ENCODE measurements around the gene OSTM1. TPM values are rescaled to one million over a fixed set of nuclear protein-coding genes. Genes with fewer than 3 reads are reported as not detected.
A peak's percentile ranks its signal among the peaks of the same experiment; 100 is the strongest.

The OSTM1 gene
- polyA plus RNA-seq, 1 experiment: 35.2 TPM

GRCh38 chr6:108083349-108083748 is 8.8 kb upstream of the OSTM1 start:
- Histone ChIP-seq H3K4me3 (ENCODE audit: low read depth, low read length) (no peak overlapping the region), H3K27me3 (ENCODE audit: control insufficient read depth, insufficient read depth, low read length) (peaks cover 14% of the 10 kb centered on the region), H3K9me3 (ENCODE audit: control insufficient read depth, insufficient read depth, low read length) (no peaks in the 10 kb centered on the region), H3K27ac (ENCODE audit: low read depth, low read length) (no peak overlapping the region)
- POLR2A ChIA-PET: no interaction called here
- TF ChIP-seq CTCF (IDR thresholded peaks at IDR 0.05; ENCODE audit: low read depth, low read length): no peak
- DNase-seq (ENCODE audit: low read depth, low spot score): no peak
- CTCF ChIA-PET: no interaction called here

DNA sequence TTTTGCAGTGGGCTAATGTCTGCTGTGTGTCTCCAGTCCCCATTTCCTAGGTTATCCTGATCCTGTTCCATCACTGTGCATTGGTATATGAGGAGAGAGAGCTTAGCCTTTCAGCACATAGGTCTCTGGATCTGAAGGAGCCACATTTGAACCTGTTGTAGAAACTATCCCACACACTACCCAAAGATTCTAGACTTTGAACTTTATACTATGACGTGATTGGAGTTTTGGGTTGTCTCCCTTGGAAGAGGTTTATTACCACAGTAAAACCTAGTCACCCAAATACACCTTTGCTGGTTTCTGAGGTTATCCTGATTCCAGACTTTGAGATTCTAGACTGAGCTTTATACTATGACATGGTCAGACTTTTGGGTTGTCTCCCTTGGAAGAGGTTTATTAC is 8.0 kb upstream of the OSTM1 start:
- H3K9me3 ChIP-seq (ENCODE audit: control insufficient read depth, insufficient read depth, low read length): no peaks in the 10 kb centered on the region
- H3K27ac ChIP-seq (ENCODE audit: low read depth, low read length): no peak overlapping the region
- no peak for TF ChIP-seq CTCF (IDR thresholded peaks at IDR 0.05; ENCODE audit: low read depth, low read length)
- peaks cover 14% of the 10 kb centered on the region for H3K27me3 ChIP-seq (ENCODE audit: control insufficient read depth, insufficient read depth, low read length)
- no peak for DNase-seq (ENCODE audit: low read depth, low spot score)
- ChIA-PET POLR2A (no interaction called here), CTCF (no interaction called here)
- no peak overlapping the region for H3K4me3 ChIP-seq (ENCODE audit: low read depth, low read length)

DNA sequence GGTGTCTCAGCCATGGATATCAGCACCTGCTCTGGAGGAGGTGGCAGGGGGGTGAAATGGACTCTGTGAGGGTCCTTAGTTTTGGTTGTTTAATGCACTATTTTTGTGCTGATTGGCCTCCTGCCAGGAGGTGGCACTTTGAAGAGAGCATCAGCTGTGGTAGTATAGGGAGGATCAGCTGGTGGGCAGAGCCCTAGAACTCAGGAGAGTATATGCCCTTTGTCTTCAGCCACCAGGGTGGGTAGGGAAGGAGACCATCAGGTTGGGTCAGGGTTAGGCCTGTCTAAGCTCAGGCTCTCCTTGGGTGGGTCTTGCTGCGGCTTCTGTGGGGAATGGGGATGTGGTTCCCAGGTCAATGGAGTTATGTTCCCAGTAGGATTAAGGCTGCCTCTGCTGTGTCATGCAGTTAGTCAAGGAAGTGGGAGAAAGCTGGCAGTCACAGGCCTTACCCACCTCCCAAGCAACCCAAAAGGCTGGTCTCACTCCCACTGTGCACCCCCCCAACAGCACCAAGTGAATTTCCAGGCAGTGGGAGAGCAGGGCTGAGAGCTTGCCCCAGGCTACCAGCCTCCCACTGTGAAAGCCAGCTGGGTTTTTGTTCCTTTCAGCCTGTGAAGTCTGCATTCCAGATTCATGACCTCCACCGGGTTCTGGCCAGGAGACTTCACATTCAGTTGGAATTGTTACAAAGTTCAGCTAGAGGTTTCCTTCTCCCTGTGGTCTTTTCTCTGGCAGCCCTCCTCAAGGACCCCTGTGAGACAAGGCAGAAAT is 5.7 kb upstream of the OSTM1 start:
- no peak for DNase-seq (ENCODE audit: low read depth, low spot score)
- ChIA-PET CTCF (interaction anchor here (1.1 kb wide), 1 partner anchor 30 kb away, joined by 3 read pairs; no protein-coding TSS in a partner anchor), POLR2A (no interaction called here)
- no peak overlapping the region for H3K4me3 ChIP-seq (ENCODE audit: low read depth, low read length)
- no peak for TF ChIP-seq CTCF (IDR thresholded peaks at IDR 0.05; ENCODE audit: low read depth, low read length)
- no peaks in the 10 kb centered on the region; the same call in 1 of the 2 replicates for H3K9me3 ChIP-seq (ENCODE audit: control insufficient read depth, insufficient read depth, low read length)
- peaks cover 17% of the 10 kb centered on the region for H3K27me3 ChIP-seq (ENCODE audit: control insufficient read depth, insufficient read depth, low read length)
- no peak overlapping the region for H3K27ac ChIP-seq (ENCODE audit: low read depth, low read length)

DNA sequence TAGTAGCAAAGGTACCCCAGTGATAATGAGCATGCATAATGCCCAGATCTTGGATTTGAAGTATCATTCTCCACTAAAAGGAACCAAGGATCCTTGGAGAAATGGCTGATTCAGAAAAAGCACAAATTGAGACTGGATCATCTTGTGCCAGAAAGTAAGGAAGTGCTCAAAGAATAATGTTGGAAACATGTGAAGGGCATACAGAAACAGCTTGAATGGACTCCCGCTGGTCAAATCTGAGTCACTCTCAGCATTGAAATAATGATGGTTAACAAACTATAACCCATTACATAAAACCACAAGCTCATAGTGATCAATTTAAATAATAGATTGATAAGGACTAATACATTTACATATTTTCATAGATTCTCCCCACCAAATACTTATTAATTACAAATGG is 3.6 kb upstream of the OSTM1 start:
- CTCF ChIA-PET: no interaction called here
- Histone ChIP-seq H3K27ac (ENCODE audit: low read depth, low read length) (no peak overlapping the region), H3K4me3 (ENCODE audit: low read depth, low read length) (no peak overlapping the region), H3K27me3 (ENCODE audit: control insufficient read depth, insufficient read depth, low read length) (peaks cover 17% of the 10 kb centered on the region), H3K9me3 (ENCODE audit: control insufficient read depth, insufficient read depth, low read length) (no peaks in the 10 kb centered on the region; the same call in 1 of the 2 replicates)
- POLR2A ChIA-PET: no interaction called here
- DNase-seq (ENCODE audit: low read depth, low spot score): no peak
- TF ChIP-seq CTCF (IDR thresholded peaks at IDR 0.05; ENCODE audit: low read depth, low read length): no peak

GRCh38 chr6:108074057-108074358 is 533 bp downstream of the OSTM1 start:
- CTCF ChIA-PET: interaction anchor here (0.5 to 1.5 kb wide), 2 partner anchors 419 to 960 kb away, joined by 3 to 4 read pairs; no protein-coding TSS in a partner anchor
- peaks cover 2% of the 10 kb centered on the region for H3K27me3 ChIP-seq (ENCODE audit: control insufficient read depth, insufficient read depth, low read length)
- H3K27ac ChIP-seq (ENCODE audit: low read depth, low read length): no peak overlapping the region
- H3K4me3 ChIP-seq (ENCODE audit: low read depth, low read length): peak overlapping the region; percentile 98
- H3K9me3 ChIP-seq (ENCODE audit: control insufficient read depth, insufficient read depth, low read length): no peaks in the 10 kb centered on the region; the same call in 1 of the 2 replicates
- TF ChIP-seq CTCF (IDR thresholded peaks at IDR 0.05; ENCODE audit: low read depth, low read length): no peak
- no peak for DNase-seq (ENCODE audit: low read depth, low spot score)
- POLR2A ChIA-PET: no interaction called here
